ENCODE measurements around the gene CDON. TPM values are rescaled to one million over a fixed set of nuclear protein-coding genes. Genes with fewer than 3 reads are reported as not detected.

Gene CDON
- total RNA-seq, 2 donors from 2014 or later = 9.8 to 26.9 TPM

- H3K27ac ChIP-seq = no peak overlapping the region
- H3K9me3 ChIP-seq = no peaks in the 10 kb centered on the region
- H3K4me3 ChIP-seq = no peak overlapping the region
- peak; percentile 69 for DNase-seq (ENCODE audit: low spot score)
- 6% methylated on average over 8 of the region's 8 CpGs for WGBS
- intact Hi-C loops (cut with DNase I) = loop anchor here (1.0 to 10.0 kb wide), 2 partner anchors 142 to 271 kb away; partner anchors contain the start of gene CDON
- H3K4me1 ChIP-seq (replicated peaks) = no peaks in the 10 kb centered on the region
- TF ChIP-seq CTCF (IDR thresholded peaks at IDR 0.05) (peak; percentile 58 to 84 (median 72)), POLR2A (IDR thresholded peaks at IDR 0.05) (no peak), POLR2AphosphoS5 (IDR thresholded peaks at IDR 0.05) (peak; percentile 31)
- no peaks in the 10 kb centered on the region for H3K36me3 ChIP-seq
- no peaks in the 10 kb centered on the region for H3K27me3 ChIP-seq (replicated peaks; ENCODE audit: insufficient read depth)
Measured at GRCh38 chr11:125923012-125923579, 139.6 kb downstream of the CDON start.

DNA sequence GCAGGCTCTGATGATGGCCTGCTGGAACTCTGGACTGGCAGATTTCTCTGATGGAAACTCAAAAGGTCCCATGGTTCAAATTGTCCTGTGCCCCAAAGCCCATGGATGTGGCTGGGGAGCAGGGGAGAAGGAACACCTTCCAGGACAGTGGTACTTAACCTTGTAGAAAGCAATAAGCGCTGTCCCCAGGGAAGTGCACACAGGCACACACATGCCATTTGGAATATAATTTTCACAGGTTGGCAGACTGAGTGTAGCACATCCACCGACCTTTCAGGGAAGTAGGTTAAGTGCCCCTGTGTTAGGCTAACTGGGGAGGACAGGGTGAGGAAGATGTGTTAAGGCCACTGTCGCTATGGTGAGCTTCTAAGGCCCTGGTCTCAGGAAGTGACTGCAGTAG lies 140.5 kb downstream of the CDON start:
- DNase-seq (ENCODE audit: low spot score) = no peak
- no peak for TF ChIP-seq CTCF (IDR thresholded peaks at IDR 0.05)
- TF ChIP-seq POLR2A (IDR thresholded peaks at IDR 0.05) = no peak
- TF ChIP-seq POLR2AphosphoS5 (IDR thresholded peaks at IDR 0.05) = no peak
- intact Hi-C loops (cut with DNase I) = loop anchor here (10.0 kb wide), 1 partner anchor 143 kb away; the partner anchor contains the start of gene CDON
- H3K4me3 ChIP-seq = no peak overlapping the region
- 96% methylated on average over 3 of the region's 3 CpGs for WGBS
- H3K36me3 ChIP-seq = no peaks in the 10 kb centered on the region
- H3K4me1 ChIP-seq (replicated peaks) = no peaks in the 10 kb centered on the region
- H3K9me3 ChIP-seq = no peaks in the 10 kb centered on the region
- no peaks in the 10 kb centered on the region for H3K27me3 ChIP-seq (replicated peaks; ENCODE audit: insufficient read depth)
- H3K27ac ChIP-seq = no peak overlapping the region

- no peak for DNase-seq (ENCODE audit: low spot score)
- H3K27me3 ChIP-seq (replicated peaks; ENCODE audit: insufficient read depth) = no peaks in the 10 kb centered on the region
- no peaks in the 10 kb centered on the region for H3K36me3 ChIP-seq
- H3K4me1 ChIP-seq (replicated peaks) = no peaks in the 10 kb centered on the region
- H3K9me3 ChIP-seq = no peaks in the 10 kb centered on the region
- WGBS = 81% methylated on average over 9 of the region's 9 CpGs
- intact Hi-C loops (cut with DNase I) = loop anchor here (10.0 kb wide), 1 partner anchor 144 kb away; the partner anchor contains the start of gene CDON
- H3K27ac ChIP-seq = no peak overlapping the region
- TF ChIP-seq CTCF (IDR thresholded peaks at IDR 0.05) (no peak), POLR2AphosphoS5 (IDR thresholded peaks at IDR 0.05) (no peak), POLR2A (IDR thresholded peaks at IDR 0.05) (no peak)
- no peak overlapping the region for H3K4me3 ChIP-seq
Measured at GRCh38 chr11:125921042-125921441, 141.6 kb downstream of the CDON start.

GRCh38 chr11:125918140-125918840 lies 144.4 kb downstream of the CDON start:
- Histone ChIP-seq H3K4me3 (no peak overlapping the region), H3K27ac (no peak overlapping the region), H3K36me3 (no peaks in the 10 kb centered on the region), H3K4me1 (replicated peaks) (no peaks in the 10 kb centered on the region), H3K9me3 (no peaks in the 10 kb centered on the region), H3K27me3 (replicated peaks; ENCODE audit: insufficient read depth) (no peaks in the 10 kb centered on the region)
- no peak for TF ChIP-seq POLR2AphosphoS5 (IDR thresholded peaks at IDR 0.05)
- TF ChIP-seq CTCF (IDR thresholded peaks at IDR 0.05) = no peak
- TF ChIP-seq POLR2A (IDR thresholded peaks at IDR 0.05) = no peak
- 85% methylated on average over 13 of the region's 13 CpGs for WGBS
- DNase-seq (ENCODE audit: low spot score) = no peak
- intact Hi-C loops (cut with DNase I) = no loop called here
